HG03196 (cell line): ENCODE data around the gene PUSL1.

ENCODE experiments used
- ATAC-seq: cut with Tn5 transposase; IDR thresholded peaks from one replicate; pipeline ENCODE4 v1.9.1; 2021; ENCODE audit not compliant: unreplicated experiment

PUSL1 gene

GRCh38 chr1:1278620-1279019 is 29.8 kb upstream of the PUSL1 start:
- no peak for ATAC-seq

DNA sequence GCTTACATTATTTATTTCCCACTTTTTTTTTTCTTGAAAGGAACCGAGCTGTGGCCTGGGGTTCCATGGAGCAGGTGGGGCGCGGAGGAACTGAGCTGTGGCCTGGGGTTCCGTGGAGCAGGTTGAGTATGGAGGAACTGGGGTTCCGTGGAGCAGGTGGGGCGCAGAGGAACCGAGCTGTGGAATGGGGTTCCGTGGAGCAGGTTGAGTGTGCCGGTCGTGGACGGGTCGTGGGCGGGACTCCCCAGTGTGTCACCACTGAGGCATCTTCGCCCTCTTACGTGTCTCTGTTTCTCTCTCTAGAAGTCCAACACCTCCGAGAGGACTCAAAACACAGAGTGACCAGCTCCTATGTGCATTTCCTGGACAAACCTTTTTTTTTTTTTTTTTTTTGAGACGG is 29.4 kb upstream of the PUSL1 start:
- no peak for ATAC-seq

- ATAC-seq = no peak
Observed at GRCh38 chr1:1280782-1281481, 27.5 kb upstream of the PUSL1 start.

GRCh38 chr1:1281533-1282321 is 26.7 kb upstream of the PUSL1 start:
- no peak for ATAC-seq

GRCh38 chr1:1282998-1283397 is 25.4 kb upstream of the PUSL1 start:
- ATAC-seq = no peak

GRCh38 chr1:1283821-1284220 is 24.6 kb upstream of the PUSL1 start:
- ATAC-seq = no peak

DNA sequence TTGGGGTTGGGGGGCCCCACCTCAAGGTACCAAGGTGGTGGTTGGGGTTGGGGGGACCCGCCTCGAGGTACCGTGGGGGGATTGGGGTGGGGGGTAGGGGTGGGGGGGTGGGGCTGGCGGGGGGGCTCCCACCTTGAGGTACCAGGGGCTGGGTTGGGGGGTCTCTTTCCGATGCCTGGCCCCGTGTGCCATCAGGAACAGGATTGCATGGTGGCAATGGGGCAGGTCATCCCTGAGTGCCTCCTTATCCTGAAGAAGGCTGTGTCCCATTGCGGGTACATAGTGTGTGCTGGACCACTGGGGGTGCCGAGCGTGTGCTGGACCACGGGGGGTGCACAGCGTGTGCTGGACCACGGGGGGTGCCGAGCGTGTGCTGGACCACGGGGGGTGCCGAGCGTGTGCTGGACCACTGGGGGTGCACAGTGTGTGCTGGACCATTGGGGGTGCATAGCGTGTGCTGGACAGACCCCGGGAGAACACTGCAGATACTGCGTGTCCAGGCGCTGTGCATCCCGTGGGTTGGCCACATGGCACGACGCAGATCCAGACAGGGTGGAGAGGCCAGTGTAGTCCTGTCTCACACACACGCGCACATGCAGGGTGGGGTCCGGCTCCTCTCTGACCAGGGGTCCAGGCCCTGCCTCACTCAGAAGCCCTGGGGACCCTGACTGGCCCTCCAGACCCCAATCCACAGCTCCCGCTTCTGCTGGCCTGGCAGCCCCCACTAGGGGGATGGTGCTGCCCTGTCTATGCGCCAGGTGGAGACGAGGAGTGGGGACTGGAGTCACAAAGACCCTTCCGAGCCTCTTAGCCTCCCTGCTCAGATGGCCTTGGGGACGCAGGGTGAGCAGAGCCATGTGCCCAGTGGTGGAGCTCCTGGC is 23.9 kb upstream of the PUSL1 start:
- ATAC-seq = no peak

DNA sequence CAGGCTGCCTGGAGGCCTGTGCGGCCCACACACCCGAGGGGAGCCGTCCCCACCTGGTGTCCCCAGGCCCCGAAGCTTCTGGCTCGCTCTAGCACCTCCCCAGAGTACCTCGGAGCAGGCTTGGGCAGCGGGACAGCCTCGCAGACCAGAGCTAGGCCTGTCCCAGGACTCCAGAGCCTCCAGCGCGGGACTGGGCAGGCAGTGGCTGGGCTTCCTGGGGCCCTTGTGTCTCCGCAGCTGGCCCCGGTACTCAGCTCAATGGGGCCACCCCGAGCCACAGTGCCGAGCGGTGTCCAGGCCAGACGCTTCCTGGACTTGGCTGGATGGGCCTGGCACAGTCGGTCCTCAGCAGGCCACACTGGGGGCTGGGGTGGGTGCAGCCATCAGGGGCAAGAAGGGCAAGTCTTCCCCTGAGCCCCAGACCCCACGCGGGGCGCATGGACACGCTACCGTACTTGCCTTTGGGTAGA is 23.3 kb upstream of the PUSL1 start:
- ATAC-seq = no peak

- ATAC-seq = no peak
Observed at GRCh38 chr1:1285611-1286311, 22.6 kb upstream of the PUSL1 start.

- no peak for ATAC-seq
Observed at GRCh38 chr1:1286313-1287261, 21.8 kb upstream of the PUSL1 start.

- no peak for ATAC-seq
Observed at GRCh38 chr1:1287288-1288110, 20.9 kb upstream of the PUSL1 start.

GRCh38 chr1:1290238-1290731 is 18.1 kb upstream of the PUSL1 start:
- ATAC-seq = no peak

GRCh38 chr1:1291023-1291528 is 17.3 kb upstream of the PUSL1 start:
- no peak for ATAC-seq

- no peak for ATAC-seq
Observed at GRCh38 chr1:1291548-1292441, 16.6 kb upstream of the PUSL1 start.

- no peak for ATAC-seq
Observed at GRCh38 chr1:1292442-1292779, 16.0 kb upstream of the PUSL1 start.

DNA sequence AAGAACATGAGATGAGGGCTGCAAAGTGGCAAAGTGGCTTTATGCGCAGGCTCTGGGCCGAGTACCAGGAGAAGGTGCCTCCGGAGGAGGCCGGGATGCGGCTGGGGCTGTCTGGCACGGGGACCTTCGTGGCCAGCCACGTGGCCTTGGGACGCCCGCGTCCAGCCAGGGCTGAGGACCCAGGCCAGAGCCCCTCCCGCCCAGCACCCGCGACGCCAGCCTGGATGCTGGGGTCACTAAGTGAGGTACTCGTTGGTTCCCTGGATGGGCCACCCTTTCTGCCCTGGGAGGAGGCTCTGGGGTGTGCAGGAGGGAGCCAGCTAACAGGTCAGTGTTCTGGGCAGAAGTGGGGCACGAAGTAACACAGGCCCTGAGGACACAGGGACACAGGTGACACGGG is 15.5 kb upstream of the PUSL1 start:
- ATAC-seq = no peak
